T-helper 1 cell treated with Interleukin-12 subunit alpha and Interleukin-12 subunit beta and Interleukin-4 antibody, amounts not matched to agents 30 μg/mL and 1 μg/mL, for 36 hours (primary cell): ENCODE data around the gene KIF20B.

ENCODE experiments used
- H3K27ac Mint-ChIP-seq: one replicate; pipeline ENCODE4 v1.8.0; 2021; ENCODE audit warnings: mild to moderate bottlenecking, mixed read lengths
- H3K27me3 Mint-ChIP-seq: one replicate; pipeline ENCODE4 v1.8.0; 2021; ENCODE audit warnings: low read depth, mixed read lengths
- H3K36me3 Mint-ChIP-seq: one replicate; pipeline ENCODE4 v1.8.0; 2021; ENCODE audit warnings: low read depth, mixed read lengths
- H3K4me1 Mint-ChIP-seq: one replicate; pipeline ENCODE4 v1.8.0; 2021; ENCODE audit warnings: low read depth, mixed read lengths
- H3K4me3 Mint-ChIP-seq: one replicate; pipeline ENCODE4 v1.8.0; 2021; ENCODE audit warnings: mild to moderate bottlenecking, moderate library complexity, mixed read lengths
- H3K9me3 Mint-ChIP-seq: one replicate; pipeline ENCODE4 v1.8.0; 2021; ENCODE audit warnings: mixed read lengths

Gene KIF20B

DNA sequence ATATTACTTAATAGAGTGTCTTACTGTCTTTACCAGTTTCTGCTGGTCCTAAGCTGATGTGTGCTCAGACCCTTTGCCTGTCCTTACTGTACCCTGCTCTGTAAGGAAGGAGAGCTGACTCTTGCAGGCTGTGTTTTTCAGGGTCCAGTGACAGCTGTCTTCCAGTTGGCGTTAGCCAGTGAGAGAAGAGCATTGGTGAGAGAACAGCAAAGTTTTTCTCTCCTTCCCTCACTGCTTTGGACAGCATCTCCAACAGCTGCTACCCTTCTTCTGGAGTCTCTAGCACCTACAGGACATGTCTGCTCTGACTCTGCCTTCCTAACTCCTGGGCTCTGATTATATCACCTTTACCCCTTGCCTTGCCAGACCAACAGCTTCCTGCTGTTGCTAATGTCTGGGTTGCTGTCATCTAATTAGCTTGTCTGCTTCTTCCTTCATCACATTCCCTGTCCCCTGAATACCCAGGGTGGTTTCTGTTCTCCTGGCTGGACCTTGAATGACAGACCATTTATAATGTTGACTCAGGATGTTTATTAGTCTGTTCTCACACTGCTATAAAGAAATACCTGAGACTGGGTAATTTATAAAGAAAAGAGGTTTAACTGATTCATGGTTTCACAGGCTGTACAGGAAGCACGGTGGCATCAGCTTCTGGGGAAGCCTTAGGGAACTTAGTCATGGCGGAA, 32.9 kb upstream of the KIF20B start:
- H3K27ac Mint-ChIP-seq: no peak overlapping the region

DNA sequence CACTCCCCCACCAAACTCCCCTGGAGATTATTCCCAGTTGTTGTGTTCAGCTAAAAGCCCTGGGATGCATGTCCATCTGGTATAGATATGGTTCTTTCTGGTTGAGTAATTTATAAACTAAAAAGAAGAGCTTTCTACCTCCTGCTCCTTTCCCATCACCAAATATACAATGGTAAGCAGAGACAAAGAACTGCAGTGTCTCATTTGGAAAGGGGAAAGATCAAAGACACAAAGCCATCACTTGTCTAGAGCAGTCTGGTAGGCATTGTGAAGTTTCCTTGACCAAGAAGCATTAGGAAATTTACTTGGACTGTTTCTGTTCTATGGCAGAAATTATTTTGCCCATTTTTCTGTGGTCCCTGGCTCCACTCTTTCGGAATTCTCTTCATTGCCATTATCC, 31.4 kb upstream of the KIF20B start:
- H3K27ac Mint-ChIP-seq: no peak overlapping the region

More for the DNA sequence above, 32.9 kb upstream of the KIF20B start:
- H3K27me3 Mint-ChIP-seq: peaks cover 15% of the 10 kb centered on the region
- H3K4me3 Mint-ChIP-seq: no peak overlapping the region
- H3K4me1 Mint-ChIP-seq: no peaks in the 10 kb centered on the region
- H3K36me3 Mint-ChIP-seq: no peaks in the 10 kb centered on the region
- H3K9me3 Mint-ChIP-seq: no peaks in the 10 kb centered on the region

DNA sequence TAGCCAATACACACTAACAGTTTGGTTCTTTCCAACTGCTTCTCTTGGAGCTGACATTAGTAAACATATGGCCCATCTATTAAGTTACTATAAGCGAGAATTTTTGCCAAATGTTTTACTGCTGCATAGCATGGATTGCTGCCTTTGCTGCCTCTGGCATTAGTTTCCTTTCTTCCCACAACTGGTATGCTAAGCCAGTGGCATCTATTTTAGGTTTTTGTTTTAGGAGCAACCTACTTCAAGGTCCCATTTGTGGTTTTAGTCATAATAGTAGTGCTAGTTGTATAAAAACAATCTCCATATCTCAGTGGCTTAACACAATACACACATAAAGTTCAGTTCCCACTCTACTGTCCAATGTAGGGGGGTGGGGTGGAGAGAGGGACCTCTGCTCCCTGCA, 30.5 kb upstream of the KIF20B start:
- no peaks in the 10 kb centered on the region for H3K36me3 Mint-ChIP-seq
- H3K27me3 Mint-ChIP-seq: peaks cover 15% of the 10 kb centered on the region
- no peaks in the 10 kb centered on the region for H3K9me3 Mint-ChIP-seq
- H3K4me3 Mint-ChIP-seq: no peak overlapping the region
- H3K27ac Mint-ChIP-seq: no peak overlapping the region
- H3K4me1 Mint-ChIP-seq: no peaks in the 10 kb centered on the region

More for the DNA sequence above, 31.4 kb upstream of the KIF20B start:
- no peaks in the 10 kb centered on the region for H3K9me3 Mint-ChIP-seq
- no peak overlapping the region for H3K4me3 Mint-ChIP-seq
- peaks cover 15% of the 10 kb centered on the region for H3K27me3 Mint-ChIP-seq
- H3K4me1 Mint-ChIP-seq: no peaks in the 10 kb centered on the region
- H3K36me3 Mint-ChIP-seq: no peaks in the 10 kb centered on the region

DNA sequence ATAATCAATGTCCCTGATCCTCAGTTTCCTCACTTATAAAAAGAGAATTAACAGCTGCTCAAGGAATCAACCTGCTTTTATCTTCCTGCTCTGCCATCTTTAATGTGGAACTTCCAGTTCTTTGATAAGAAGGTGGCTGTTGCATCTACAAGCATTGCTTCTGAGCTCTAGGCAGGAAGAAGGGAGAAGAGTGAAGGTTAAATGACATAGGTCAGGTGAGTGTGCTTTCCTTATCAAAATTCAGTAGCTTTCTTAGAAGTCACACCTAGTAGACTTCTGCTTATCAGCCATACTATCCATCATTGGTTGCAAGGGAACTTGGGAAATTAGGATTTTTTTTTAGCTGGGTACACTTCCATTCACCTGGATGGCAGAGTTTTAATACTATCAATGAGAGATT, 24.0 kb upstream of the KIF20B start:
- Mint-ChIP-seq H3K9me3 (no peaks in the 10 kb centered on the region), H3K36me3 (no peaks in the 10 kb centered on the region), H3K27ac (no peak overlapping the region), H3K4me1 (no peaks in the 10 kb centered on the region), H3K4me3 (no peak overlapping the region), H3K27me3 (peaks cover 21% of the 10 kb centered on the region)

DNA sequence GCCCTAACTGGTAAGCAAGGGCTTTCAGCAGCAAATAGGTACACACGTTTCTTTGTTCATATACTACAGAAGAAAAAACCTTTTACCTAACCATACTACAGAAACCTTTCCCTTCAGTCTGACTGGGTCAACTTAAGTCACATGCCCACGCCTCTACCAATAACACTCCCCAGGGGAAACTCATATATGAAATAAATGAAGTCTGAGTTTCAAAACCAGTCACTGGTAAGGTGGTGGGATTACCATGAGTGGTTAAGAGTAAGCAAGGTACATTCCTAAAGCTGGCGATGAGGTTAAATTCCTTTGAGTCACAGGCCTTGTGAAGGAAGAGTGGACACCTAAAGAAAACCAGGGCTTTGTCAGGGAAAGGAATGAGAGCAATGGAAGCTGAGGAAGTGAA, 21.4 kb upstream of the KIF20B start:
- no peak overlapping the region for H3K4me3 Mint-ChIP-seq
- H3K27me3 Mint-ChIP-seq: peaks cover 37% of the 10 kb centered on the region
- no peaks in the 10 kb centered on the region for H3K36me3 Mint-ChIP-seq
- no peaks in the 10 kb centered on the region for H3K9me3 Mint-ChIP-seq
- H3K27ac Mint-ChIP-seq: no peak overlapping the region
- H3K4me1 Mint-ChIP-seq: no peaks in the 10 kb centered on the region

DNA sequence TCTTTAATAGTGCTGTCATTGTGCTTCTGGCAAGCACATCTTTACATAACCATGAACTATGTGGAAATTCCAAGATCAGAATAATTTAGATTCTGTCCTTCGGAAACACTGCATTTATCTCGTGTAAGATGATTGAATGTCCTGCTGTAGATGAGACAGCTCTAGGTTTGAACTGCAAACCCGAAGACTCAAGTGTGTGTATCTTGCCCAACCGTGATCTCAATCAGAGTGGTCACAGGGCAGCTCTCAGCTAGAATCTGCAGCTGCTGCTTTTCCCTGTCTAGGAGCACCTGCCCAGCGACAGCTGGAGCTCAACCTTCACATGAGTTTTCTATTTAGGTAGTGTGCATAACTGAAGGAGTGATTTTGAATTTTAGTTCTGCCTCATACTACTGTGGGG, 17.5 kb upstream of the KIF20B start:
- no peak overlapping the region for H3K4me3 Mint-ChIP-seq
- no peak overlapping the region for H3K27ac Mint-ChIP-seq
- H3K9me3 Mint-ChIP-seq: no peaks in the 10 kb centered on the region
- no peaks in the 10 kb centered on the region for H3K36me3 Mint-ChIP-seq
- peaks cover 49% of the 10 kb centered on the region for H3K27me3 Mint-ChIP-seq
- H3K4me1 Mint-ChIP-seq: no peaks in the 10 kb centered on the region

DNA sequence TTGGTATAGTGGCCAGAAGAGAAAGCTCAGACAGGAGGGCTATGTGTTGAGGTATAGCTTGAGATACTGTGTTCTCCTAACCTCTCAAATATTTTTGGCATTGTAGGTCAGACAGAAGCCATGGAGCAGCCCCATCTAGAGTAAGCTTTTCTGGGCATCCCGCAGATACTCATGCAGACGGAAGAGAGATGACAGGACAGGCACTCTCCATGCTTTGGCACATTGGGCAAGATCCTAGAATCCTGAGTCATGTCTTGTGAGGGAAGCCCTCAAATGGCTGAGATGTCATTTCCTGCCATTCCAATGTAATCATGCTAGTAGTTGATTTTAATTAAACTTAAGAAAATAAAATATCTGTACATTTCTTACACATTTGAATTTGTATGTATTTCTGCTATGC, 16.8 kb upstream of the KIF20B start:
- H3K4me1 Mint-ChIP-seq: no peaks in the 10 kb centered on the region
- peaks cover 49% of the 10 kb centered on the region for H3K27me3 Mint-ChIP-seq
- no peak overlapping the region for H3K4me3 Mint-ChIP-seq
- H3K9me3 Mint-ChIP-seq: no peaks in the 10 kb centered on the region
- H3K27ac Mint-ChIP-seq: no peak overlapping the region
- no peaks in the 10 kb centered on the region for H3K36me3 Mint-ChIP-seq

DNA sequence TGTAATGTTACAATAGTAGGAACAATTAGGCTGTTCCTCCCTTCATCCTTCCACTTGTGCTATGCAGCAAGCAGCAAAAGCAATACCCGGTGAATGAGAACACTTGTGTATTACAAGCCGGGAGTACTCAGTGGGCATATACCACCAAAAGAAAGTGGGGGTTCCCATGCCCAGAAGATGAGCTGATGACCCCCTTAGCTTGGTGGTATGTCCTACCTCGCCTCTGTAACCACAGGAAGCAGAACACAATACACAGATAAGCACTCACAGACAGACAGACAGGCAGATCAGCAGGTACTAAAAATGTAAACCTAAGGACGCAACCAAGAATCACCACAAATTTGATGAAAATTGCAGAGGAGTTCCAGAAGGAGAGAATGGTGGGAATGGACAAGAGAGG, 15.5 kb upstream of the KIF20B start:
- Mint-ChIP-seq H3K27me3 (peaks cover 42% of the 10 kb centered on the region), H3K9me3 (no peaks in the 10 kb centered on the region), H3K27ac (no peak overlapping the region), H3K4me3 (no peak overlapping the region), H3K36me3 (no peaks in the 10 kb centered on the region), H3K4me1 (no peaks in the 10 kb centered on the region)

DNA sequence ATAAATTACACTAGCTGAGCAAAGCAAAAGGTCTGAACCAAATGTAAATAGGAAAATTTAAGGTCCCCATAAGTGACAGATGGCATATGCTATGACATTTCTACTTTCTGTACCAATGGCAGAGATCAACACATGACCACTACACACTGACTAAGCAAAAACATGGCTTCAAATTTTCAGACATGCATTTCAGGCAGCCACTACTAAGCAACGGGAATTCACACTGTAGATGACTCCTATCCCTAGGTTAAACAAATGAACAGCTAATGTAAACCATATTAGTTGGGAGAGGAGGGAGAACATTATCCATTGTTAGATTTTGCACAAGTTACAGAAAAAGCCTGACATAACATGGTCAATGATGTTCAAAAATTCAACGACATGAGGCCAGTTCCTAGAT, 11.4 kb upstream of the KIF20B start:
- H3K4me3 Mint-ChIP-seq: no peak overlapping the region
- no peaks in the 10 kb centered on the region for H3K36me3 Mint-ChIP-seq
- peaks cover 25% of the 10 kb centered on the region for H3K27me3 Mint-ChIP-seq
- no peaks in the 10 kb centered on the region for H3K9me3 Mint-ChIP-seq
- H3K4me1 Mint-ChIP-seq: no peaks in the 10 kb centered on the region
- H3K27ac Mint-ChIP-seq: no peak overlapping the region

DNA sequence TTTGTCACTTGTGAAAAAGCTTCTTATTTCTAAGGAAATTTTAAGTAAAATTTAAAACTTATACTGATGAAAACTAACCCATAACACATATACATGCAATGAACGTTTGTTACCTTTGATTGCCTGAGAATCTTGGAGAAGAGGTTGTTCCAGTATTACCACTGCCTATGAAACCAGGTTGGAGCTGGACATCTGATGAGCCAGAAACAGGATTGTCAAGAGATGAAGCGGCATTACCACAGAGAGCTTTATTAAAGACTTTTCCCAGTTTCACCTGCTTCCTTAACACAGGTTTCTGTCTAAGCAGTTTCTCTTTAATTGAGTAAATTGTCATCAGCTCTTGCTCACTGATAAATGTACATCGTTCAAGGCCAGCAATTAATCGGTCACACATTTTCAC, 9.0 kb upstream of the KIF20B start:
- no peak overlapping the region for H3K27ac Mint-ChIP-seq
- no peaks in the 10 kb centered on the region for H3K9me3 Mint-ChIP-seq
- H3K36me3 Mint-ChIP-seq: no peaks in the 10 kb centered on the region
- no peak overlapping the region for H3K4me3 Mint-ChIP-seq
- H3K27me3 Mint-ChIP-seq: peaks cover 19% of the 10 kb centered on the region
- H3K4me1 Mint-ChIP-seq: no peaks in the 10 kb centered on the region

DNA sequence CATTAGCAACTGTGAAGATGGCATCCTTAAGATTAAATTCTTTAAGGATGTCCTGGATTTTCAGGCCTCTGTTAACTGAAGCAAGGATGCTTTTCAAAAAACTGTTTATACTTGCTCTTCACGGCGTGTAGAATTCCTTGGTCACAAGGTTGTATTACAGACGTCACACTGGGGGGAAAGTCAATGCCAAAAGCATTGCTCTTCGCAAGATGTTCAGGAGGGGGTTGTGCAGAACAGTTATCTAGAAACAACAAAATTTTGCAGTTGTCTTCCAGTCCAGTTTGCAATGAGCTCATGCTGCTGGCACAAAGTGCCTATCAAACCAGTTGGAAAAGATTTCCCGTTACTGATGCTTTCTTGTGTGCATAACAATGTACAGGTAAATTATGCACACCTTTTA, 8.2 kb upstream of the KIF20B start:
- Mint-ChIP-seq H3K9me3 (no peaks in the 10 kb centered on the region), H3K36me3 (no peaks in the 10 kb centered on the region), H3K4me3 (no peak overlapping the region), H3K4me1 (peaks cover 2% of the 10 kb centered on the region), H3K27ac (no peak overlapping the region), H3K27me3 (peaks cover 12% of the 10 kb centered on the region)

DNA sequence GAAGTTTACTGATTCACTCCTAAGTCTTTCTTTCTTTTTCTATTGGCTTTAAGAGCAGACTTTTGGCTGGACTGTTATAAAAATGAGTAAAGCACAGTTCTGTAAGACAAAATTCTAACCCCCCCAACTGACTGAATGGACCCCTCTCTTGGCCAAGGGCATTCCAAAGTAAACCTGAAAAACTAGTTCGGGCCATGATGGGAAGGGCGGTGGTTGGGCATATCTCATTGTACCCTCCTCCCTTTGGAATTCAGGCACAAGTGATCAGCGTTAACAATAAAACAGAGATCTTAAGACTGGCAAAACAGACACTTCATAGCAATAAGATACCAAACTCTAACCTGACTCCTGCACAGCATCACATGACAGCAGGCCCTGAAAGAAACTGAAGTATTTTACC, 6.1 kb upstream of the KIF20B start:
- no peaks in the 10 kb centered on the region for H3K9me3 Mint-ChIP-seq
- no peaks in the 10 kb centered on the region for H3K36me3 Mint-ChIP-seq
- H3K4me1 Mint-ChIP-seq: peaks cover 7% of the 10 kb centered on the region
- H3K27ac Mint-ChIP-seq: no peak overlapping the region
- H3K27me3 Mint-ChIP-seq: peaks cover 8% of the 10 kb centered on the region
- no peak overlapping the region for H3K4me3 Mint-ChIP-seq

DNA sequence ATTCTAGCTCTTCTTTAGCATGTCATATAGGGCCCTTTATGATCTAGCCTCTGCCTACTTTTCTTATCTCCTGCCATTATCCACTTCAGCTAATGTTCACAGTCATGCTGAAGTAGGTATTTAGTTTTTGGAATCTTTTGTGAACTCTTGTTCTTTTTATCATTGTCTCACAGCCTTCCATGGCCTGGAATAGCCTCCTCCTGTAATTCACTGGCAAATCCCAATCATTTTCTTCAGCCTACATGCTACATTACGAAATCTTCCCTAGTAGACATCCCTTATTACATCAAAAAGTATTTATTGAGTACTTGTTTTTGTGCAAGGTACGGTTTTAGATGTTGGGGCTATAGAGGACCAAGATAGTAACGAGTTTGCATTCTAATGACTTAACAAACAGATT, 3.4 kb upstream of the KIF20B start:
- H3K27ac Mint-ChIP-seq: no peak overlapping the region
- H3K36me3 Mint-ChIP-seq: peaks cover 3% of the 10 kb centered on the region
- H3K4me3 Mint-ChIP-seq: no peak overlapping the region
- peaks cover 24% of the 10 kb centered on the region for H3K4me1 Mint-ChIP-seq
- H3K27me3 Mint-ChIP-seq: peaks cover 8% of the 10 kb centered on the region
- no peaks in the 10 kb centered on the region for H3K9me3 Mint-ChIP-seq

DNA sequence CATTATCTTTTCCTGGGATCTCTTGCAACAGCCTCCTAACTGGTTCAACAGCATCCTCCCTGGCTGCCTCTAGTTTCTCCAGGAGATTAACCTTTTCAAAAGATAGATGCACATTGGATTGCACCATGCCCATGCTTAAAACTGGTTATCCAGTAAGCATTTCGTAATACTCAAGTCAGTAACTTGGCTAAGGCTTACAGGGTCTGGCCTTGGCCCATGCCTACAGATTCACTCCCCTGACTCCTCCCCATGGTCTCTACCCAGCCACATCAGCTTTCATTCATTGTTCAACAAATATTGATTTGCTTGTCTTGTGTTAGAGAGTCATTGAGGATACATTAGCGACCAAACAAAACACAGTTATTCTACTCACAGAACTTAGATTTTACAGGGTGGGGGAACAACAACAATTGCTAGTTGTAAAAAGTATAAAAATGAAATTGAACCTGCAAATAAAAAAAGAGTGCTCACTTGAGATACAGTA, 1.8 kb upstream of the KIF20B start:
- Mint-ChIP-seq H3K27ac (peak overlapping the region; percentile 22), H3K4me1 (peaks cover 31% of the 10 kb centered on the region), H3K4me3 (peak overlapping the region; percentile 41), H3K9me3 (no peaks in the 10 kb centered on the region), H3K27me3 (peaks cover 3% of the 10 kb centered on the region), H3K36me3 (peaks cover 6% of the 10 kb centered on the region)

DNA sequence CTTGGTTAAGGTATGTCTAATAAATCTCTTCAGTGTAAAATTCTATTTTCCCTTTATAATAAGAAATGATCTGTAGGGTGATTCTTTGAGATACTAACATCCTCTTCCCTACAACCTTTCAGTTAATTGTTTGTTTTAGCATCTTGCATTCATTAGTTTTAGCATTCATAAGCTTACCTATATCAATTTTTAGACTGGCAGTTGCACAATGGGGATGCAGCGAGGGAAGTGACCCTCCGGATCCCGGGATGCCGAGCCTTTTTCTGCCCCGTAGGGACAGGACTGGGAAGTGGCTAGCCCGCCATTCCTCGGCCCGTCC, 508 bp upstream of the KIF20B start:
- Mint-ChIP-seq H3K4me1 (peaks cover 41% of the 10 kb centered on the region), H3K27ac (peak overlapping the region; percentile 99), H3K36me3 (peaks cover 8% of the 10 kb centered on the region), H3K27me3 (peaks cover 2% of the 10 kb centered on the region), H3K9me3 (no peaks in the 10 kb centered on the region), H3K4me3 (peak overlapping the region; percentile 98)

DNA sequence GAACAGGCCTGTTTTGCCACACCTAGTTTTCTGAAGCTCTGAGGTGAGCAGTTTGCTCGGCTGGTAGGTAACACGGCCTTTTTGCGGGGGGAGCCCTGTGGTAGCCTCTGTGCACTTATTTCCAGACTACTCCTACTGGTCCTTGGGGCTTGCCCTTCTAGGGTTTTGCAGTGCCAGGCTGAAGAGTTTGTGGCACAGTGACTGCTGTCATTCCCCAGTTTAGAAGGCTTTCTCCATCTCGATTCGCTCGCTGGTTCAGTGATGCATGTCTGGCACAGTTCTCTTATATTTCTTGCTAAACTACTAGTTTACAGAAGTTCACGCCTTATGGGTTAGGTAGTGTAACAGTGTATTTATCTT, 711 bp downstream of the KIF20B start:
- Mint-ChIP-seq H3K4me3 (peak overlapping the region; percentile 98), H3K4me1 (peaks cover 50% of the 10 kb centered on the region), H3K27me3 (no peaks in the 10 kb centered on the region), H3K9me3 (no peaks in the 10 kb centered on the region), H3K27ac (peak overlapping the region; percentile 99), H3K36me3 (peaks cover 16% of the 10 kb centered on the region)
